MCF 10A (cell line): ENCODE results near the gene ENO2. TPM values are rescaled to one million over a fixed set of nuclear protein-coding genes. Genes with fewer than 3 reads are reported as not detected.

ENCODE experiments used
- BruUV-seq: library from RNA; stranded (reverse); fragments of 400-500 nt; replicated peaks from 2 replicates; lab custom pipeline; 2021; lab: Mats Ljungman, UMichigan
- CTCF ChIA-PET: fragments of 300-600 bp; sonication (Branson Sonifier 250); formaldehyde crosslinking; extraction: SDS; loops from one replicate; lab custom pipeline; 2021; ENCODE audit warnings: antibody characterized with exemption, inconsistent platforms; lab: Yijun Ruan, JAX
- POLR2A ChIA-PET: fragments of 300-600, 350-650 bp; sonication (Branson Sonifier 250); formaldehyde crosslinking; extraction: SDS; loops from one replicate; lab custom pipeline; 2020; ENCODE audit warnings: antibody characterized with exemption, inconsistent platforms; lab: Yijun Ruan, JAX
- DNase-seq: peaks from one replicate; pipeline ENCODE4 v3.0.0-alpha.2; 2018; ENCODE audit not compliant: unreplicated experiment
- H3K27ac Mint-ChIP-seq: one replicate; pipeline ENCODE4 v1.8.0; 2022; ENCODE audit warnings: mild to moderate bottlenecking, low read depth, mixed read lengths; ENCODE audit not compliant: unreplicated experiment
- H3K27me3 Mint-ChIP-seq: one replicate; pipeline ENCODE4 v1.8.0; 2022; ENCODE audit warnings: mixed read lengths; ENCODE audit not compliant: insufficient read depth, unreplicated experiment
- H3K36me3 Mint-ChIP-seq: one replicate; pipeline ENCODE4 v1.8.0; 2022; ENCODE audit warnings: mild to moderate bottlenecking, moderate library complexity, mixed read lengths; ENCODE audit not compliant: insufficient read depth, unreplicated experiment
- H3K4me1 Mint-ChIP-seq: one replicate; pipeline ENCODE4 v1.8.0; 2022; ENCODE audit warnings: mixed read lengths; ENCODE audit not compliant: insufficient read depth, unreplicated experiment
- H3K4me3 Mint-ChIP-seq: one replicate; pipeline ENCODE4 v1.8.0; 2022; ENCODE audit warnings: mild to moderate bottlenecking, moderate library complexity, mixed read lengths; ENCODE audit not compliant: unreplicated experiment
- H3K9me3 Mint-ChIP-seq: one replicate; pipeline ENCODE4 v1.8.0; 2022; ENCODE audit warnings: mixed read lengths; ENCODE audit not compliant: unreplicated experiment
- intact Hi-C: fragments of 100-400 bp; cut with micrococcal nuclease; formaldehyde crosslinking; loops from 2 replicates; pipeline ENCODE4 v1.14.1; 2022
- total RNA-seq: library from RNA; stranded (reverse); gene quantifications from 2 replicates; pipeline ENCODE4 v1.2.3, GENCODE V29; 2022
- TF ChIP-seq, protein P1 (sequence below): fragments of 200-600 bp; IDR thresholded peaks from one replicate; pipeline ENCODE4 v1.8.0; 2022; ENCODE audit warnings: antibody characterized with exemption, mild to moderate bottlenecking; ENCODE audit not compliant: unreplicated experiment

ENO2 gene
- total RNA-seq, 1 experiment from 2014 or later = 0.30 TPM

- intact Hi-C loops = loop anchor here (1.0 to 5.0 kb wide), 4 partner anchors 20 to 143 kb away; partner anchors contain the start of genes C12orf57 and C1RL
- no TSS peak for BruUV-seq
- CTCF ChIA-PET = interaction anchor here (0.6 to 6.4 kb wide), 33 partner anchors 9 to 230 kb away, joined by 3 to 160 read pairs (median 3); partner anchors contain the start of genes C12orf57, C1RL, LPCAT3 and MLF2
- POLR2A ChIA-PET = interaction anchor here (0.6 to 7.0 kb wide), 23 partner anchors 10 to 275 kb away, joined by 3 to 495 read pairs (median 6); partner anchors contain the start of genes ATN1, C12orf57, C1RL and C1S
- no peaks in the 10 kb centered on the region for H3K9me3 Mint-ChIP-seq
- no peak for DNase-seq
- H3K27me3 Mint-ChIP-seq = no peaks in the 10 kb centered on the region
- peak overlapping the region; percentile 94 for H3K27ac Mint-ChIP-seq
- TF ChIP-seq, protein P1, sequence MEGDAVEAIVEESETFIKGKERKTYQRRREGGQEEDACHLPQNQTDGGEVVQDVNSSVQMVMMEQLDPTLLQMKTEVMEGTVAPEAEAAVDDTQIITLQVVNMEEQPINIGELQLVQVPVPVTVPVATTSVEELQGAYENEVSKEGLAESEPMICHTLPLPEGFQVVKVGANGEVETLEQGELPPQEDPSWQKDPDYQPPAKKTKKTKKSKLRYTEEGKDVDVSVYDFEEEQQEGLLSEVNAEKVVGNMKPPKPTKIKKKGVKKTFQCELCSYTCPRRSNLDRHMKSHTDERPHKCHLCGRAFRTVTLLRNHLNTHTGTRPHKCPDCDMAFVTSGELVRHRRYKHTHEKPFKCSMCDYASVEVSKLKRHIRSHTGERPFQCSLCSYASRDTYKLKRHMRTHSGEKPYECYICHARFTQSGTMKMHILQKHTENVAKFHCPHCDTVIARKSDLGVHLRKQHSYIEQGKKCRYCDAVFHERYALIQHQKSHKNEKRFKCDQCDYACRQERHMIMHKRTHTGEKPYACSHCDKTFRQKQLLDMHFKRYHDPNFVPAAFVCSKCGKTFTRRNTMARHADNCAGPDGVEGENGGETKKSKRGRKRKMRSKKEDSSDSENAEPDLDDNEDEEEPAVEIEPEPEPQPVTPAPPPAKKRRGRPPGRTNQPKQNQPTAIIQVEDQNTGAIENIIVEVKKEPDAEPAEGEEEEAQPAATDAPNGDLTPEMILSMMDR = no peak
- H3K4me1 Mint-ChIP-seq = peaks cover 63% of the 10 kb centered on the region
- peak overlapping the region; percentile 87 for H3K4me3 Mint-ChIP-seq
- H3K36me3 Mint-ChIP-seq = peaks cover 62% of the 10 kb centered on the region
Measured at GRCh38 chr12:6964605-6965025, 50.2 kb downstream of the ENO2 start.

GRCh38 chr12:6965026-6965661 lies 50.8 kb downstream of the ENO2 start:
- intact Hi-C loops = loop anchor here (1.0 to 2.0 kb wide), 3 partner anchors 21 to 78 kb away; partner anchors contain the start of gene C12orf57

DNA sequence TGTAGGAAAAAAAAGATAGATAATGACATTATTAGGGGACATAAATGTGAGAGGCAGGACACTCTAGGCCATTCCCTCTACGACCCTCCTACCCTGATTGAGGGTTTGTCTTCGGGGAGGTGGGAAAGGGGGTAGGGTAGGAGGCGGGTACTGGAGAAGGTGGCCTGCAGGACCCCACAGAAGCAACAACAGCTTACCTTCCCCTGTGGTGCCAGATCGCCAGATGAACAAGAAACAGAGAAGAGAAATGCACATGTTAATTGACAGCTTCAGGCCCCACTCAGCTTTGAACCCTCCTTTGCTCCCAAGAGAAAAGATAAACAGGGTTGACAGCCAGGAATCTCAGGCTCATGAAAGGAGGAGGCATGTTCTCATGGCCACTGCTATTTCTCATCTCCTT lies 51.3 kb downstream of the ENO2 start:
- Mint-ChIP-seq H3K4me1 (peaks cover 59% of the 10 kb centered on the region), H3K27ac (no peak overlapping the region), H3K9me3 (no peaks in the 10 kb centered on the region), H3K4me3 (no peak overlapping the region), H3K36me3 (peaks cover 64% of the 10 kb centered on the region), H3K27me3 (no peaks in the 10 kb centered on the region)
- ChIA-PET CTCF (interaction anchor here (0.6 to 6.3 kb wide), 9 partner anchors 15 to 320 kb away, joined by 3 to 36 read pairs (median 4); partner anchors contain the start of genes C12orf57, C1RL, PTPN6 and RNU7-1), POLR2A (interaction anchor here (0.9 to 7.0 kb wide), 6 partner anchors 21 to 142 kb away, joined by 3 to 495 read pairs (median 28); partner anchors contain the start of genes ATN1, C12orf57, C1RL and LPCAT3)
- TF ChIP-seq, protein P1 = no peak
- no TSS peak for BruUV-seq
- DNase-seq = no peak
- intact Hi-C loops = loop anchor here (1.0 to 2.0 kb wide), 3 partner anchors 21 to 77 kb away; partner anchors contain the start of gene C12orf57

More at GRCh38 chr12:6965026-6965661, 50.8 kb downstream of the ENO2 start:
- DNase-seq = peak; percentile 92
- Mint-ChIP-seq H3K9me3 (no peaks in the 10 kb centered on the region), H3K27me3 (no peaks in the 10 kb centered on the region), H3K4me1 (peaks cover 63% of the 10 kb centered on the region), H3K4me3 (peak overlapping the region; percentile 87), H3K27ac (peak overlapping the region; percentile 94), H3K36me3 (peaks cover 62% of the 10 kb centered on the region)
- CTCF ChIA-PET = interaction anchor here (0.6 to 6.4 kb wide), 29 partner anchors 8 to 230 kb away, joined by 3 to 160 read pairs (median 3); partner anchors contain the start of genes C12orf57, C1RL, LPCAT3 and MLF2
- TF ChIP-seq, protein P1 = peak; percentile 82
- POLR2A ChIA-PET = interaction anchor here (0.6 to 7.0 kb wide), 16 partner anchors 10 to 276 kb away, joined by 3 to 495 read pairs (median 6); partner anchors contain the start of genes ATN1, C12orf57, C1RL and LPCAT3
- BruUV-seq = no TSS peak
